GM18907 (cell line): Measurements from ENCODE around the gene CHRNG.
"Not testable (repeated sequence)": the region's sequence is repeated elsewhere in the genome, so short reads cannot be mapped to it uniquely, and the experiment has no call there.

ENCODE experiments used
- ATAC-seq: cut with Tn5 transposase; IDR thresholded peaks from one replicate; pipeline ENCODE4 v1.9.1; 2021; ENCODE audit warnings: mild to moderate bottlenecking, moderate library complexity; ENCODE audit not compliant: unreplicated experiment

Gene CHRNG

GRCh38 chr2:232543491-232543890 is 4.0 kb downstream of the CHRNG start:
- no peak for ATAC-seq

DNA sequence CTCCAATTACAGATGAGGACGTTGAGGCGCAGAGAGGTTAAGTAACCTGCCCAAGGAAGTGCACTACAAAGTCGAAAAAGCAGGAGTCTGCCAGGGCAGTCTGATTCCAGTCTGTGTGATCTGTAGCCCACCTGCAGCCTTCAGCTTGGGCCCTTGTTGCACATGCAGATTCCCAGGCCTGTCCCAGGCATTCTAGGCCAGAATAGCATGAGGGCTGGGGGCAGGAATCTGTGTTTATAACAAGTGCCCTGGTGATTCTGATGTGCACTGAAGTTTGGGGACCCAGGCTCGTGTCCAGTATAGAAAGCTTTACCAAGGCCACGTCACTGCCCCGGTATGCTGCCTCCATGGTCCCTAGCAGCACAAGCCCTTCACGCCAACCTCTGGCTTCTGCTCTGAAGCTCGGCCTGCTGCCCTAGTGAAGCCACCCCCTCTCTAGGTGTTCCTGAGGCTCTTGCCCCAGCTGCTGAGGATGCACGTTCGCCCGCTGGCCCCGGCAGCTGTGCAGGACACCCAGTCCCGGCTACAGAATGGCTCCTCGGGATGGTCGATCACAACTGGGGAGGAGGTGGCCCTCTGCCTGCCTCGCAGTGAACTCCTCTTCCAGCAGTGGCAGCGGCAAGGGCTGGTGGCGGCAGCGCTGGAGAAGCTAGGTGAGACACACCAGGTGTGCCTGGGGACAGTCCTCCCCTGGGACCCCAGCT is 4.6 kb downstream of the CHRNG start:
- no peak for ATAC-seq

DNA sequence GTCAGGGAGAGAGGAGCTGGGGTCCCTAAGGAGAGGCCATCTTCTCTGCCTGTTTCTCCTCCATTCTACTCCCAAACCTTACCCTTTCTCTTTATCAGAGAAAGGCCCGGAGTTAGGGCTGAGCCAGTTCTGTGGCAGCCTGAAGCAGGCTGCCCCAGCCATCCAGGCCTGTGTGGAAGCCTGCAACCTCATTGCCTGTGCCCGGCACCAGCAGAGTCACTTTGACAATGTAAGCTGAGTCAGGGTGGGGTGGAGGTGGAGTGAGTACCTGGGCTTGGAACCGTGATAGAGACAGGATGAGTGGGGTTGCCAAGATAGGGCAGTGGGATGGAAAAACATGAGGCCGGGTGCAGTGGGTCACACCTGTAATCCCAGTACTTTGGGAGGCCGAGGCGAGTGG is 5.2 kb downstream of the CHRNG start:
- no peak for ATAC-seq

- no peak for ATAC-seq
These were observed 6.3 kb downstream of the CHRNG start for GRCh38 chr2:232545511-232546375.

DNA sequence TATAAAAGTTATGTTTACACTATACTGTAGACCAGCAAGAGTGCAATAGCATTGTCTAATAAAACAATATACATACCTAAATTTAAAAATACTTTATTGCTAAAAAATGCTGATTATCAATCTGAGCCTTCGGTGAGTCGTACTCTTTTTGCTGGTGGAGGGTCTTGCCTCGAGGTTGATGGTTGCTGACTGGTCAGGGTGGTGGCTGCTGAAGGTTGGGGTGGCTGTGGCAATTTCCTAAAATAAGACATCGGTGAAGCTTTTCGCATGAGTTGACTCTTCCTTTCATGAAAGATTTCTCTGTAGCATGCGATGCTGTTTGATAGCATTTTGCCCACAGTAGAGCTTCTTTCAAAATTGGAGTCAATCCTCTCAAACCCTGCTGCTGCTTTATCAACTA is 8.5 kb downstream of the CHRNG start:
- no peak for ATAC-seq

GRCh38 chr2:232549655-232550353 is 10.3 kb downstream of the CHRNG start:
- no peak for ATAC-seq

DNA sequence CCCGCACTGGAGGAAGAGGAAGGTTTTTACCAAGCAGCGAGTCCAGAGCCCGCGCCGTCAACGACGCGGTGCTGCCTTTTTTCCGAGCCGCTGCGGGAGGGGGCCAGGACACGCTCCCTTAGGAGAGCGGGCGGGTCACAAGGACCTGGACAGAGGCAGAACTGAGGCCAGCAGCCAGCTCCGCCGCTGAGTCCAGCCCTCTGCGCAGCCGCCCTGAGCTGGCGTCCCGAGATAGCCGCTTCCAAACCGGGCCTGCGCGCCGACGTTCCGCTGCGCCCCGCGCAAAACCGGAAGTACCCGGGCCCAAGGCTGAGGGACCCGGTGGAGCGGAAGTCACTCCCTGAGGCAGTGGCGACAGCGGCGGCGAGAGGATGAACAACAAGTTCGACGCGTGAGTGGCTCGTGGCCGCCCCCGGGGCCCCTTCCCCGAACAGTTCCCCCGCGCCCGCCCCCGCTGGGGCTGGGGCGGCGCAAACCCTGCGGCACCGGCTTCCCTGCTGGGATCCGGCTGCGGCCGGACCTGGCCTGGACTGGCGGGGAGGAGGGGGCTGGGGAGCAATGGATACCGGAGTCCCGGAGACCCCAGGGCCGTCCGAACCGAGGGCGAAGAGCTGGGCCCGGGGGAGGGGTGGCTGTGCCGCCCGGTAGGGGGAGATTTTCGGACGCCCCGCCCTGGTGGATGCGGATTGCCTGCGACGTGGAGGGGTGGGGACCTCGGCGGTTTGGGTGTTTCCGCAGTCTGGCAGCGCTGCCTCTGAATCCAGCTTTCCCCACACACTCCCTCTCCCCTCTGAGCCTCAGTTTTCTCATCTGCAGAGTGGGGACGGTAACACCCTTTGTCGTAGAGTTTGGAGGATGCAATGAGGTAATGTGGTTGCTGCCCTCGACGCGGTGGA is 11.1 kb downstream of the CHRNG start, which contains the start of the genes EIF4E2 and TIGD1:
Gene EIF4E2, plus strand, starts transcription at position 336 of the 896 bp plus-strand sequence. Its CDS starts 36 bp downstream, at position 372.
Gene TIGD1, minus strand, starts transcription at position 204 of the 896 bp plus-strand sequence. CDS start 675 bp downstream, outside the sequence.
- peak; percentile 93 for ATAC-seq

- ATAC-seq: no peak
These were observed 11.8 kb downstream of the CHRNG start for GRCh38 chr2:232551250-232551638.

DNA sequence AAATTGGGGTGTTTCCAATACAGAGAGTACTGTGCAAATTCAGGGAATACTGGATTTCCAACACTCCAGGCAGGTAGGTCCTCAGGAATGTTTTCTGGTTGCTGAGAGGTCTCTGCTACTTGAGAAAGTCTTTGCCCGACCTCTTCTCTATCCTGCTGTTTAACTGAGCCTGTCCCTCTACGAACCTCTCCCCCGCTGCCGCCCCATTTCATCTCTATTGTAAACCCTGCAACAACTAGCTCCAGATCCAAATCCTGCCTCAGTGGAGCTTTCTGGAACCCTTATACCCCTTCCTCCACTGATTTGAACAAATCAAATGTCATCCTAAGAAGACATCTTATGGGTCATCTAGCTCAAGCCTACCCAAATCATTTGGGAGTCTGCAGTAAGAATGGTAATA is 12.3 kb downstream of the CHRNG start:
- no peak for ATAC-seq

- no peak for ATAC-seq
These were observed 16.9 kb downstream of the CHRNG start for GRCh38 chr2:232556426-232556825.

- no peak for ATAC-seq
These were observed 23.1 kb downstream of the CHRNG start for GRCh38 chr2:232562515-232563151.

GRCh38 chr2:232563580-232563979 is 24.1 kb downstream of the CHRNG start:
- ATAC-seq: no peak

DNA sequence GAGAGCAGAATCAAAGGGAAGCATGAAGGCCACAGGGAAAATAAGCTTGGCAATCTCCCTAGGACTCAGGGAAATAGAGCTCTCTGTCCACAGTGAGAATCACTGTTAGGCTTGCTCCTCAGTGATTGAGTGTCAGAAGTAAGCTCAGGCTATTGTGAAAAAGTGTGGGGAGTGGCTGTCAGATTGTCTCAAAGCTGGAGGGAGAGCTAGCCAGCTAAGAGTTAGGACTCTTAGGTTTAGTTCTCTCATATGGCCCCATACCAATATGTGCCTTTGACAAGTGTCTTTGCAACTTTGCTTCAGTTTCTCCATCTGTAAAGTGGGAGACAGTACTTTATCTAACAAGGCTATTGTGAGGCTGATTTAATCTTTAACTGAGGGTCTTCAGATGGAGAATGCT is 28.2 kb downstream of the CHRNG start:
- ATAC-seq: no peak

DNA sequence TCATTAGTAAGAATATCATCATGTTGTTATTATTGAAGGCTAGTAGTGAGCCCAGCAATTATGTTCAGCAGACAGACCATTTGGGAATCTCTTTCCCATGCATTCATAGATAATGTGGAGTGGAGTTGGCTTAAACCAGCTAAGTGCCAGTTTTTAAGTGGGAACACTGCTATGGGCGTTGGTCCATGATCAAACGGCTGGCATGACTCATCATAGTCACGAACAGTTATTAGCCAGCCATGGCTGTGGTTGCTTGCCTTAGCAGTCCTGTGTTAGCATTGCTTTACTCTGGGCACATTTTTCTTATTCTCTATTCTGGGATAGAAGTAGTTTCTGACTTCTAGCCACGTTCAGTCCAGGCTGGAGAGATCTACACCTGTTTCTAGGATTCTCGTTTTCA is 28.7 kb downstream of the CHRNG start:
- no peak for ATAC-seq

DNA sequence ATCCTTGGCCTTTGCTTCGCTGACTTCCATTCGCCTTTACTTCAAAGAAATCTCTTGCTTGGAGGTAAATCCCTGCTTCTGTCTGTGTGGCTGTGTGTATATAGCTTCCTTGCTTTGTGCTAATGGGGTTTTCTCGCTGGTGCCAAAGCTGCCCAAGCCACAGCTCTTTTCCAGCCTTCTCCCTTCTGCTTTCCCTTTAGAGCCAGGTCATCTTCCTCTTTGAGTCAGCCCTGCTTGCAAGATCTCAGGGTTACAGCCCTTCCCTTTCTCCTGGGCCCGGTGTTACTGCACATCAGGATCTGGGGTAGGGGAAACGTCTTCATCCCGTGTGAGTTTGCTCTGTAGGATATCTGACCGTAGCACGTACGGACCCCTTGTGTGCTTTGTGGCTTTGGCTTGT is 30.0 kb downstream of the CHRNG start:
- ATAC-seq: no peak

DNA sequence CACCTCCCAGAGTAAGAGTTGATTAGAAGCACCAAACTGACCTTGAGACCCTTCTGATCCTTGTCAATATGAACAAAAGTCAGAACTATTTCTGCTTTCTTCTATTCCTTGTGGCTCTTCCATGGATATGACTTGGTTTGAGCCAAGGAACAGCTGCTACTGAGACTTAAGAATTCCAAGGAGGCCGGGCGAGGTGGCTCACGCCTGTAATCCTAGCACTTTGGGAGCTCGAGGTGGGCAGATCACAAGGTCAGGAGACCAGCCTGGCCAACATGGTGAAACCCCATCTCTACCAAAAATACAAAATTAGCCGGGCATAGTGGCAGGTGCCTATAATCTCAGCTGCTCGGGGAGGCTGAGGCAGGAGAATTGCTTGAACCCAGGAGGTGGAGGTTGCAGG is 31.0 kb downstream of the CHRNG start:
- ATAC-seq: not testable (repeated sequence)

DNA sequence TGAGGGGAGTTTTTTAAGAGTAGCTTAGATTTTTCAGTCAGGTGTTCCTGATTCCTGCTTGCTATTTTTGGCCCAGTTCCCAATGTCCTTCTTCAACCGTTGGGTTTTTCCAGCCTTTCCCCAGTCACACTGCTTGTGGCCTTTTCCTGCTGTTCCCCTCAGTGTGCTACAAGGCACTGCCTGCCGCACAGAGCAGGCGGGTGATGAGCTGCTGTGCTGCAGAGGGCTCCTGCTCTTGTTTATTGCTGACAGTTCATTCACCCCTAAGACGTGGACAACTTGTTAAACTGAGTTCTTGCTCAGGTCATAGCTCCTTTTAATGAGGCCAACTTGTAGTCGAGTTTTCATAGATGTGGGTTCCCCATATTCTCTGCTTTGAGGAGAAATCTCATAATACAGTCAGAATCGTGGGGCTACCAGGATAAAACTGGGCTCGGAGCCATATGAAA is 31.6 kb downstream of the CHRNG start:
- no peak for ATAC-seq

GRCh38 chr2:232573042-232573441 is 33.5 kb downstream of the CHRNG start:
- ATAC-seq: no peak

- no peak for ATAC-seq
These were observed 34.4 kb downstream of the CHRNG start for GRCh38 chr2:232573771-232574435.
